Endothelial cell of umbilical vein (primary cell): Measurements from ENCODE around the gene RNF43. TPM values are rescaled to one million over a fixed set of nuclear protein-coding genes. Genes with fewer than 3 reads are reported as not detected.

ENCODE experiments used
- BruUV-seq: library from RNA; stranded (reverse); fragments of 400-500 nt; replicated peaks from 2 replicates; lab custom pipeline; 2021; lab: Mats Ljungman, UMichigan
- CTCF ChIA-PET: fragments of 300-600, 350-600 bp; sonication (Branson Sonifier 250); formaldehyde crosslinking; loops from one replicate; lab custom pipeline; 2021; ENCODE audit warnings: antibody characterized with exemption, inconsistent platforms; lab: Charles Lee
- POLR2A ChIA-PET: fragments of 300-600, 350-600 bp; sonication (Branson Sonifier 250); formaldehyde crosslinking; loops from one replicate; lab custom pipeline; 2021; ENCODE audit warnings: antibody characterized with exemption, inconsistent platforms; lab: Charles Lee
- DNase-seq: peaks from one replicate; pipeline ENCODE4 v3.0.0-alpha.2; 2011; ENCODE audit warnings: low read depth, low spot score
- FAIRE-seq: peaks from 2 replicates; lab custom pipeline; 2011; peaks lifted over from hg19 to GRCh38; lab: Jason Lieb, UNC
- H2AFZ ChIP-seq: 2 replicates; pipeline ENCODE4 v1.6.0; 2012; ENCODE audit warnings: low read depth, low read length, control low read depth, inconsistent platforms
- H3K27ac ChIP-seq: 2 replicates; pipeline ENCODE4 v1.5.1; 2011; ENCODE audit warnings: low read depth, mild to moderate bottlenecking, control low read depth, low read length, moderate library complexity; ENCODE audit not compliant: insufficient read depth
- H3K27me3 ChIP-seq, 2 experiments: 2 replicates each; pipeline versions ENCODE4 v1.6.0 to v1.6.1; 2011; ENCODE audit warnings: low read length in 2 of 2, mixed read lengths in 1 of 2; ENCODE audit not compliant: control insufficient read depth in 2 of 2, insufficient read depth in 2 of 2
- H3K36me3 ChIP-seq, 2 experiments: 2 replicates in 1 of 2; 3 replicates in 1 of 2; pipeline ENCODE4 v1.5.1; 2011; ENCODE audit warnings: low read length in 2 of 2, mild to moderate bottlenecking in 1 of 2, moderate library complexity in 1 of 2; ENCODE audit not compliant: control insufficient read depth in 2 of 2, insufficient read depth in 2 of 2; ENCODE audit errors: extremely low read depth in 1 of 2
- H3K4me1 ChIP-seq: 3 replicates; pipeline ENCODE4 v1.5.1; 2011; ENCODE audit warnings: mild to moderate bottlenecking, low read length; ENCODE audit not compliant: control insufficient read depth, insufficient read depth; ENCODE audit errors: extremely low read depth
- H3K4me2 ChIP-seq: 2 replicates; pipeline ENCODE4 v1.6.1; 2011; ENCODE audit warnings: low read length, control low read depth, mixed read lengths; ENCODE audit not compliant: insufficient read depth
- H3K4me3 ChIP-seq, 3 experiments: fragments of 200-600 bp in 1 of 3; sonication (generic), shearing (Covaris generic) in 1 of 3; replicated peaks in 1 of 3; 2 replicates each; pipeline ENCODE4 v1.5.1; 2011 to 2016; ENCODE audit warnings: control low read depth in 3 of 3, low read length in 3 of 3, mild to moderate bottlenecking in 2 of 3, inconsistent platforms in 1 of 3, low read depth in 1 of 3, moderate library complexity in 1 of 3; ENCODE audit not compliant: insufficient read depth in 1 of 3
- H3K79me2 ChIP-seq: 2 replicates; pipeline ENCODE4 v1.6.0; 2012; ENCODE audit warnings: low read length, inconsistent platforms; ENCODE audit not compliant: control insufficient read depth, insufficient read depth
- H3K9ac ChIP-seq: replicated peaks from 2 replicates; pipeline ENCODE3; 2011; ENCODE audit warnings: low read length, control low read depth; ENCODE audit not compliant: insufficient read depth; ENCODE audit errors: extremely low read depth
- H3K9me1 ChIP-seq: replicated peaks from 3 replicates; pipeline ENCODE4 v1.6.0; 2011; ENCODE audit warnings: mild to moderate bottlenecking, low read length; ENCODE audit not compliant: control insufficient read depth, insufficient read depth; ENCODE audit errors: extremely low read depth
- H3K9me3 ChIP-seq: replicated peaks from 2 replicates; pipeline ENCODE4 v1.5.1; 2012; ENCODE audit warnings: low read length, inconsistent platforms; ENCODE audit not compliant: control insufficient read depth, insufficient read depth
- H4K20me1 ChIP-seq: replicated peaks from 2 replicates; pipeline ENCODE3; 2011; ENCODE audit warnings: mild to moderate bottlenecking, low read length; ENCODE audit not compliant: control insufficient read depth, insufficient read depth; ENCODE audit errors: extremely low read depth
- CTCF ChIP-seq, 2 donors: IDR thresholded peaks; 1 replicate in 1 of 2; 2 replicates in 1 of 2; pipeline ENCODE4 v1.5.1; 2011; ENCODE audit warnings: low read length in 2 of 2, mild to moderate bottlenecking in 2 of 2, moderate library complexity in 2 of 2, control low read depth in 1 of 2, inconsistent platforms in 1 of 2, low read depth in 1 of 2; ENCODE audit not compliant: insufficient read depth in 1 of 2; ENCODE audit errors: extremely low read depth in 1 of 2
- EZH2 ChIP-seq: IDR thresholded peaks from 2 replicates; pipeline ENCODE4 v1.6.1; 2012; ENCODE audit warnings: borderline replicate concordance, low read depth, mild to moderate bottlenecking, moderate library complexity, low read length, inconsistent platforms; ENCODE audit not compliant: severe bottlenecking
- FOS ChIP-seq: IDR thresholded peaks from 2 replicates; pipeline ENCODE4 v1.6.1; 2011; ENCODE audit warnings: mild to moderate bottlenecking, low read length, moderate library complexity, borderline replicate concordance; ENCODE audit not compliant: insufficient read depth
- GATA2 ChIP-seq: IDR thresholded peaks from 2 replicates; pipeline ENCODE4 v1.7.0; 2011; ENCODE audit warnings: low read depth, mild to moderate bottlenecking, moderate library complexity, mixed read lengths, low read length; ENCODE audit not compliant: insufficient read length, insufficient read depth
- JUN ChIP-seq: IDR thresholded peaks from 2 replicates; pipeline ENCODE4 v1.6.1; 2011; ENCODE audit warnings: borderline replicate concordance, low read depth; ENCODE audit not compliant: insufficient read length, insufficient read depth
- MAX ChIP-seq: IDR thresholded peaks from 2 replicates; pipeline ENCODE4 v1.6.1; 2011; ENCODE audit not compliant: insufficient read depth, insufficient read length
- MYC ChIP-seq: IDR thresholded peaks from one replicate; pipeline ENCODE4 v1.6.1; 2011; ENCODE audit warnings: mild to moderate bottlenecking, low read depth, low read length
- POLR2A ChIP-seq: IDR thresholded peaks from 2 replicates; pipeline ENCODE4 v1.6.1; 2012; ENCODE audit warnings: low read depth, mild to moderate bottlenecking, control low read depth, low read length
- POLR2AphosphoS5 ChIP-seq: IDR thresholded peaks from 2 replicates; pipeline ENCODE4 v1.6.1; 2012; ENCODE audit warnings: low read depth, mild to moderate bottlenecking, control low read depth, low read length, moderate library complexity; ENCODE audit not compliant: insufficient read depth
- dilution Hi-C: fragments of 300-500 bp; cut with MboI; formaldehyde crosslinking; loops from one replicate; pipeline ENCODE4 v1.15.0; 2019; ENCODE audit warnings: low sequenced_read_pairs; ENCODE audit not compliant: extremely low pct_ligation_motif_present
- intact Hi-C: fragments of 100-400 bp; cut with micrococcal nuclease; formaldehyde crosslinking; loops from one replicate; pipeline ENCODE4 v1.10.0; 2022
- polyA plus RNA-seq, 4 experiments: library from polyadenylated mRNA; depleted of rRNA in 3 of 4; stranded (reverse) in 3 of 4; unstranded in 1 of 4; fragments of >200 nt; gene quantifications; 2 replicates each; pipeline versions ENCODE4 v1.2.1 to v1.2.3, GENCODE V29; 2011 to 2012; ENCODE audit warnings: missing spikeins in 1 of 4
- total RNA-seq: library from RNA; stranded (reverse); gene quantifications from 2 replicates; pipeline ENCODE4 v1.2.3, GENCODE V29; 2021

Gene RNF43
- total and polyA plus RNA-seq, 2 donors (not counting 3 experiments of a cell fraction or from before 2014, with no cell fraction given): not detected

- no peak overlapping the region for H3K9ac ChIP-seq
- no peak overlapping the region for H2AFZ ChIP-seq
- DNase-seq: no peak
- H3K9me3 ChIP-seq: no peaks in the 10 kb centered on the region
- H3K27ac ChIP-seq: no peak overlapping the region
- BruUV-seq: no TSS peak
- H3K4me1 ChIP-seq: no peaks in the 10 kb centered on the region
- POLR2A ChIA-PET: interaction anchor here (1.0 kb wide), 1 partner anchor 65 kb away, joined by 5 read pairs; the partner anchor contains the start of gene SUPT4H1
- no peaks in the 10 kb centered on the region for H3K79me2 ChIP-seq
- no peaks in the 10 kb centered on the region for H3K36me3 ChIP-seq
- no peak overlapping the region for H3K4me2 ChIP-seq
- dilution Hi-C loops (no loop called here), intact Hi-C loops (loop anchor here (1.0 kb wide), 3 partner anchors 65 to 113 kb away; partner anchors contain the start of gene SUPT4H1)
- peaks cover 9 to 47% of the 10 kb centered on the region in 2 experiments for H3K27me3 ChIP-seq
- TF ChIP-seq CTCF (IDR thresholded peaks at IDR 0.05; ENCODE audit: extremely low read depth in 1 of 2, insufficient read depth in 1 of 2, low read depth in 1 of 2, low read length in 2 of 2) (no peak), JUN (no peak), FOS (no peak), EZH2 (no peak), POLR2AphosphoS5 (no peak), POLR2A (no peak), GATA2 (no peak), MAX (no peak), MYC (no peak)
- no peaks in the 10 kb centered on the region for H4K20me1 ChIP-seq
- H3K4me3 ChIP-seq: no peak overlapping the region
- no peak for FAIRE-seq
- H3K9me1 ChIP-seq: no peaks in the 10 kb centered on the region
- CTCF ChIA-PET: interaction anchor here (0.9 to 3.9 kb wide), 20 partner anchors 10 to 217 kb away, joined by 3 to 79 read pairs (median 6); partner anchors contain the start of gene SUPT4H1
These were observed 416 bp downstream of the RNF43 start for GRCh38 chr17:58416937-58417299.
